HL-60 (cell line): ENCODE measurements around the gene PIMREG.

Source experiments
- CTCF ChIP-seq: IDR thresholded peaks from one replicate; pipeline ENCODE4 v1.5.1; 2011; ENCODE audit warnings: low read length, control low read depth, inconsistent platforms; ENCODE audit not compliant: insufficient read depth
- POLR2AphosphoS5 ChIP-seq: IDR thresholded peaks from 2 replicates; pipeline ENCODE4 v1.6.1; 2012; ENCODE audit warnings: low read depth
- SPI1 ChIP-seq: IDR thresholded peaks from 2 replicates; pipeline ENCODE4 v1.6.1; 2012; ENCODE audit warnings: low read depth, mild to moderate bottlenecking, borderline replicate concordance

GRCh38 chr17:6455321-6455705 lies 11.1 kb downstream of the PIMREG start:
- TF ChIP-seq CTCF (no peak), POLR2AphosphoS5 (no peak), SPI1 (no peak)
